ENCODE results near the gene CDC73.

GRCh38 chr1:193260896-193261295, 139.1 kb downstream of the CDC73 start:
- TF ChIP-seq CTCF (optimal IDR thresholded peaks at IDR 0.05 in 1 of 3, IDR thresholded peaks at IDR 0.05 in 1 of 3, conservative IDR thresholded peaks at IDR 0.05 in 1 of 3; ENCODE audit: extremely low read depth in 1 of 3, insufficient read depth in 2 of 3, low read length in 3 of 3) (no peak), EZH2 (IDR thresholded peaks at IDR 0.05; ENCODE audit: low read length) (no peak)

All from keratinocyte (primary cell).